Hepatocyte (in vitro differentiated cells): ENCODE measurements around the gene MSS51. TPM values are rescaled to one million over a fixed set of nuclear protein-coding genes. Genes with fewer than 3 reads are reported as not detected.

Experiments used
- DNase-seq: peaks from one replicate; pipeline ENCODE4 v3.0.0-alpha.2; 2016; ENCODE audit warnings: low spot score
- H2AFZ ChIP-seq: fragments of 200-600 bp; sonication (generic); 2 replicates; pipeline ENCODE4 v1.6.0; 2016; ENCODE audit warnings: antibody characterized with exemption, mild to moderate bottlenecking
- H3K27ac ChIP-seq: fragments of 200-600 bp; sonication (generic); 2 replicates; pipeline ENCODE4 v1.5.1; 2016; ENCODE audit warnings: mild to moderate bottlenecking
- H3K27me3 ChIP-seq: fragments of 200-600 bp; sonication (generic); 2 replicates; pipeline ENCODE4 v1.6.1; 2016
- H3K36me3 ChIP-seq: fragments of 200-600 bp; sonication (generic); replicated peaks from 2 replicates; pipeline ENCODE4 v1.5.1; 2016; ENCODE audit warnings: low read depth; ENCODE audit not compliant: insufficient read depth
- H3K4me1 ChIP-seq: fragments of 200-600 bp; sonication (generic); 2 replicates; pipeline ENCODE4 v1.5.1; 2016; ENCODE audit warnings: mild to moderate bottlenecking, moderate library complexity; ENCODE audit not compliant: insufficient read depth
- H3K4me2 ChIP-seq: fragments of 200-600 bp; sonication (generic); 2 replicates; pipeline ENCODE4 v1.6.0; 2016
- H3K4me3 ChIP-seq: fragments of 200-600 bp; sonication (generic); 2 replicates; pipeline ENCODE4 v1.5.1; 2016; ENCODE audit warnings: mild to moderate bottlenecking
- H3K79me2 ChIP-seq: fragments of 200-600 bp; sonication (generic); 2 replicates; pipeline ENCODE4 v1.6.0; 2017; ENCODE audit warnings: mild to moderate bottlenecking
- H3K9me2 ChIP-seq: fragments of 200-600 bp; sonication (generic); replicated peaks from 2 replicates; pipeline ENCODE4 v1.6.0; 2017; ENCODE audit warnings: mild to moderate bottlenecking; ENCODE audit not compliant: insufficient read depth
- H3K9me3 ChIP-seq: fragments of 200-600 bp; sonication (generic); 2 replicates; pipeline ENCODE4 v1.5.1; 2016; ENCODE audit warnings: low read depth, mild to moderate bottlenecking
- H4K20me1 ChIP-seq: fragments of 200-600 bp; sonication (generic); 2 replicates; pipeline ENCODE4 v1.6.0; 2016; ENCODE audit warnings: mild to moderate bottlenecking; ENCODE audit not compliant: insufficient read depth, poor library complexity, severe bottlenecking
- EZH2 ChIP-seq: fragments of 200-600 bp; sonication (generic); IDR thresholded peaks from 2 replicates; pipeline ENCODE4 v1.6.1; 2016; ENCODE audit warnings: antibody characterized with exemption, mild to moderate bottlenecking, borderline replicate concordance
- EZH2phosphoT487 ChIP-seq: fragments of 200-600 bp; sonication (generic); IDR thresholded peaks from one replicate; pipeline ENCODE4 v1.6.1; 2018; ENCODE audit warnings: antibody characterized with exemption, mild to moderate bottlenecking, low read depth, moderate library complexity; ENCODE audit not compliant: unreplicated experiment, severe bottlenecking
- WGBS: methylation state at CpG from one replicate; pipeline ENCODE4 v1.1.6; 2016; ENCODE audit warnings: low lambda C conversion rate; ENCODE audit errors: missing lambda C conversion rate; 5-methylcytosine and 5-hydroxymethylcytosine counted together
- polyA plus RNA-seq: library from polyadenylated mRNA; unstranded; fragments of >200 nt; fragmentation: Nextera tagmentation; extraction: Ambion mirVana; gene quantifications from 2 replicates; pipeline ENCODE4 v1.2.1, GENCODE V29; 2016
- total RNA-seq: library from RNA; depleted of rRNA; stranded (reverse); fragments of >200 nt; gene quantifications from 2 replicates; pipeline ENCODE4 v1.2.3, GENCODE V29; 2014
- TF ChIP-seq, protein P1 (sequence below): fragments of 200-600 bp; sonication (generic); IDR thresholded peaks from 2 replicates; pipeline ENCODE4 v1.5.1; 2016; ENCODE audit warnings: antibody characterized with exemption, mild to moderate bottlenecking; ENCODE audit not compliant: poor library complexity

The MSS51 gene
- total and polyA plus RNA-seq, 2 experiments from 2014 or later: 0.48 to 1.2 TPM

DNA sequence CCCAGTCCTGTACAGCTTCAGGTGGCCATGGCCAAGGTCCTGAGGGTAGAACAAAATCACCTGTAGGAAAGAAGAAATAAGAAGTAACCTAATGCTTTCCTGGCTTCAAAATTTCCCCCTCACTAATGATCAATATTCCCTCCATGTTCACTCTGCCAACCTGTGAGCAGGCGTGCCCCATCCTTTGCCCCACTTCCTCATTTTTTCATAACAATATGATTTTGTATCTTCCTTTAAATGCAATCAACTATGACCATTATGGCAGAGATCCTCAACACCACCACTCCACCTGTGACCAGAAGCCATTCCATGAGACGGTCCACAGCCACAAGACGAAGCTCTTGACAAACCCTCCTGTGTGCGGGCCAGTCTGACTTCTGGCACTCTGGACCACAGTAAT is 7.0 kb downstream of the MSS51 start:
- no peaks in the 10 kb centered on the region for H3K79me2 ChIP-seq
- no peak overlapping the region for H3K27ac ChIP-seq
- H3K4me1 ChIP-seq: no peaks in the 10 kb centered on the region
- H3K27me3 ChIP-seq: no peaks in the 10 kb centered on the region
- 97% methylated on average over 4 of the region's 4 CpGs for whole genome bisulfite sequencing
- no peak overlapping the region for H3K4me3 ChIP-seq
- H3K36me3 ChIP-seq: peaks cover 4% of the 10 kb centered on the region
- TF ChIP-seq EZH2phosphoT487 (no peak), EZH2 (no peak)
- TF ChIP-seq, protein P1, sequence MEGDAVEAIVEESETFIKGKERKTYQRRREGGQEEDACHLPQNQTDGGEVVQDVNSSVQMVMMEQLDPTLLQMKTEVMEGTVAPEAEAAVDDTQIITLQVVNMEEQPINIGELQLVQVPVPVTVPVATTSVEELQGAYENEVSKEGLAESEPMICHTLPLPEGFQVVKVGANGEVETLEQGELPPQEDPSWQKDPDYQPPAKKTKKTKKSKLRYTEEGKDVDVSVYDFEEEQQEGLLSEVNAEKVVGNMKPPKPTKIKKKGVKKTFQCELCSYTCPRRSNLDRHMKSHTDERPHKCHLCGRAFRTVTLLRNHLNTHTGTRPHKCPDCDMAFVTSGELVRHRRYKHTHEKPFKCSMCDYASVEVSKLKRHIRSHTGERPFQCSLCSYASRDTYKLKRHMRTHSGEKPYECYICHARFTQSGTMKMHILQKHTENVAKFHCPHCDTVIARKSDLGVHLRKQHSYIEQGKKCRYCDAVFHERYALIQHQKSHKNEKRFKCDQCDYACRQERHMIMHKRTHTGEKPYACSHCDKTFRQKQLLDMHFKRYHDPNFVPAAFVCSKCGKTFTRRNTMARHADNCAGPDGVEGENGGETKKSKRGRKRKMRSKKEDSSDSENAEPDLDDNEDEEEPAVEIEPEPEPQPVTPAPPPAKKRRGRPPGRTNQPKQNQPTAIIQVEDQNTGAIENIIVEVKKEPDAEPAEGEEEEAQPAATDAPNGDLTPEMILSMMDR: no peak
- no peaks in the 10 kb centered on the region for H3K9me3 ChIP-seq
- H2AFZ ChIP-seq: no peak overlapping the region
- H4K20me1 ChIP-seq: no peaks in the 10 kb centered on the region
- H3K4me2 ChIP-seq: no peak overlapping the region
- no peak for DNase-seq
- H3K9me2 ChIP-seq: no peaks in the 10 kb centered on the region

DNA sequence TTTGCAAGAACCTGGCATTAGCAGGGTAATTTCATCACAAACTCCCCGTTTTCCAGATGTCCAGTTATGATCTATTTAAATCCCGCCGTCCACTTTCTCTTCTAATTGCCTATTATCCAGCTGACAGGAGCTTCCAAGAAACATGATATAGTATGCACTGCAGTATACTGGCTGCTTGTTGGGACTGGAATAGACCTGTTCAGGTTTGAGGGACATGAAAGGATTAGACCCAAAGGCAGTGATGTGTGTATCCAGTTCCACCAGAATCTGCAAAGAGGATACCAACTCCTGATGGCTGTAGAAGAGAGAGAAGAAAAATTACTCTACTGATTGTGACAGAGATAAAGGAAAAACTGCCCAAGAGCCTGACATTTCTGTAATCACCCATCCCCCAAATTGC is 8.9 kb downstream of the MSS51 start:
- H3K9me3 ChIP-seq: no peaks in the 10 kb centered on the region
- TF ChIP-seq, protein P1: no peak
- no peak for TF ChIP-seq EZH2phosphoT487
- TF ChIP-seq EZH2: no peak
- H4K20me1 ChIP-seq: no peaks in the 10 kb centered on the region
- H3K4me1 ChIP-seq: no peaks in the 10 kb centered on the region
- H3K4me2 ChIP-seq: no peak overlapping the region
- H3K9me2 ChIP-seq: no peaks in the 10 kb centered on the region
- peaks cover 4% of the 10 kb centered on the region for H3K36me3 ChIP-seq
- no peaks in the 10 kb centered on the region for H3K27me3 ChIP-seq
- 71% methylated on average over 3 of the region's 3 CpGs for WGBS
- no peak overlapping the region for H3K27ac ChIP-seq
- no peaks in the 10 kb centered on the region for H3K79me2 ChIP-seq
- no peak overlapping the region for H3K4me3 ChIP-seq
- no peak for DNase-seq
- H2AFZ ChIP-seq: no peak overlapping the region

DNA sequence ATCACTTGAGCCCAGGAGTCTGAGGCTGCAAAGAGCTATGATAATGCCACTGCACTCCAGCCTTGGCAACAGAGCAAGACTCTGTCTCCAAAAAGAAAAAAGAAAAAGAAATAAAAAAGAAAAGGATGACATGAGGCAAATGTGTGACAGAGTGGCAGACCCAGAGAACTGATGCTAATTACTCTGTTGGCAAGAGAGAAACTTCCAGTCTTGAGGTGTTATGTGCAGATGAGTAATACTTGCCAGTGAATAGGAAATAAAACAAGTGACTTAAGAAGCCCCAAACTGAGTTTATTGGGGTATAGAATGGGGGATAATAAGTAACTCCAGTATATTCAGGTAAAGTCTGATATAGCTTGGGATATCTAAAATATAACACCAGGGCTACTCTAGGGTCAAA is 10.1 kb downstream of the MSS51 start:
- no peaks in the 10 kb centered on the region for H3K79me2 ChIP-seq
- H3K4me3 ChIP-seq: no peak overlapping the region
- no peak overlapping the region for H2AFZ ChIP-seq
- no peaks in the 10 kb centered on the region for H3K9me3 ChIP-seq
- H4K20me1 ChIP-seq: no peaks in the 10 kb centered on the region
- TF ChIP-seq, protein P1: no peak
- TF ChIP-seq EZH2 (no peak), EZH2phosphoT487 (no peak)
- no peaks in the 10 kb centered on the region for H3K4me1 ChIP-seq
- H3K9me2 ChIP-seq: no peaks in the 10 kb centered on the region
- peaks cover 4% of the 10 kb centered on the region for H3K36me3 ChIP-seq
- no peaks in the 10 kb centered on the region for H3K27me3 ChIP-seq
- H3K27ac ChIP-seq: no peak overlapping the region
- no peak for DNase-seq
- H3K4me2 ChIP-seq: no peak overlapping the region

DNA sequence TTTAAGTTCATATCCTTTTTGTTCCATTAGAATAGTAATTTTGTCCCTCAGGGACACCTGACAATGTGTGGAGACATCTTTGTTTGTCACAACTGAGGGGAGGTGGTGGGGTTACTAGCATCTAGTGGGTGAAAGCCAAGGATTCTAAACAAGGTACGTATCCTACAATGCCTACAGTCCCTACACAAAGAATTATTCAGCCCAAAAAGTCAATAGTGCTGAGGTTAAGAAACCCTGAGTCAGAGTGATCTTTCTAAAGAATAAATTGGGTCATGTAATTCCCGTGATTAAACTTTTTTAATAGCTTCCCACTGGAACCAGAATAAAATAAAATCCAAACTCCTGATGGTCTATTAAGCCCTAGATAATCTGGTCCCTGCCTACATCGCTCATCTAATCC is 16.8 kb downstream of the MSS51 start:
- no peak overlapping the region for H3K27ac ChIP-seq
- H3K9me3 ChIP-seq: no peaks in the 10 kb centered on the region
- H3K27me3 ChIP-seq: no peaks in the 10 kb centered on the region
- peaks cover 2% of the 10 kb centered on the region for H4K20me1 ChIP-seq
- H3K4me2 ChIP-seq: no peak overlapping the region
- H2AFZ ChIP-seq: no peak overlapping the region
- peaks cover 13% of the 10 kb centered on the region for H3K79me2 ChIP-seq
- DNase-seq: no peak
- H3K36me3 ChIP-seq: no peaks in the 10 kb centered on the region
- no peak overlapping the region for H3K4me3 ChIP-seq
- TF ChIP-seq EZH2 (no peak), EZH2phosphoT487 (no peak)
- TF ChIP-seq, protein P1: no peak
- 94% methylated on average over 3 of the region's 3 CpGs for WGBS
- H3K4me1 ChIP-seq: peaks cover 8% of the 10 kb centered on the region
- no peaks in the 10 kb centered on the region for H3K9me2 ChIP-seq
